Lung (tissue), 12 donors: ENCODE measurements around the gene KRTAP5-9. TPM values are rescaled to one million over a fixed set of nuclear protein-coding genes. Genes with fewer than 3 reads are reported as not detected.
"Not testable (repeated sequence)": the region's sequence is repeated elsewhere in the genome, so short reads cannot be mapped to it uniquely, and the experiment has no call there.

Source experiments
- ATAC-seq: fragments of 200-7000 bp; cut with Tn5 transposase; one replicate; pipeline ENCODE4 v1.9.1; 2020; ENCODE audit warnings: moderate number of reproducible peaks; ENCODE audit not compliant: insufficient read depth, low FRiP score
- DNase-seq, 3 donors: peaks; one replicate each; pipeline ENCODE4 v3.0.0-alpha.2; 2013 to 2017
- H3K27ac ChIP-seq, 2 donors: one replicate each; pipeline ENCODE4 v1.5.1; 2013; ENCODE audit warnings: mild to moderate bottlenecking in 2 of 2, moderate library complexity in 2 of 2, control low read depth in 1 of 2, inconsistent platforms in 1 of 2, low read depth in 1 of 2, low read length in 1 of 2
- H3K27me3 ChIP-seq, 3 donors: one replicate each; pipeline ENCODE4 v1.5.1; 2013; ENCODE audit warnings: low read length in 2 of 3; ENCODE audit not compliant: control insufficient read depth in 3 of 3, insufficient read depth in 3 of 3
- H3K36me3 ChIP-seq, 4 donors: one replicate each; pipeline ENCODE4 v1.5.1; 2013; ENCODE audit warnings: low read length in 4 of 4, mild to moderate bottlenecking in 1 of 4, moderate library complexity in 1 of 4; ENCODE audit not compliant: control insufficient read depth in 4 of 4, insufficient read depth in 4 of 4
- H3K4me1 ChIP-seq, 5 donors: one replicate each; pipeline ENCODE4 v1.5.1; 2013; ENCODE audit warnings: low read length in 5 of 5, mild to moderate bottlenecking in 2 of 5, moderate library complexity in 1 of 5; ENCODE audit not compliant: control insufficient read depth in 5 of 5, insufficient read depth in 5 of 5
- H3K4me3 ChIP-seq: one replicate; pipeline ENCODE4 v1.5.1; 2013; ENCODE audit warnings: mild to moderate bottlenecking, control low read depth, moderate library complexity
- H3K9ac ChIP-seq, 2 donors: one replicate each; pipeline ENCODE4 v1.5.1; 2013; ENCODE audit warnings: low read length in 2 of 2, control low read depth in 1 of 2; ENCODE audit not compliant: insufficient read depth in 1 of 2
- H3K9me3 ChIP-seq, 4 donors: one replicate each; pipeline ENCODE4 v1.5.1; 2013; ENCODE audit warnings: low read length in 3 of 4, mild to moderate bottlenecking in 1 of 4, moderate library complexity in 1 of 4; ENCODE audit not compliant: control insufficient read depth in 4 of 4, insufficient read depth in 3 of 4
- WGBS, 2 donors: extraction: QIAGEN DNeasy Blood & Tissue Kit; methylation state at CpG; one replicate each; pipeline ENCODE4 v1.1.7; 2013; 5-methylcytosine and 5-hydroxymethylcytosine counted together
- polyA plus RNA-seq, 2 donors: library from polyadenylated mRNA; stranded (reverse); fragments of 200-250 nt; gene quantifications; one replicate each; pipeline ENCODE4 v1.2.1, GENCODE V29; 2013
- total RNA-seq, 2 donors: library from RNA; depleted of rRNA in 1 of 2; stranded (reverse); fragments of >200 nt in 1 of 2; gene quantifications; one replicate each; pipeline ENCODE4 v1.2.1, GENCODE V29; 2014 to 2021
- TF ChIP-seq, protein P1 (sequence below): IDR thresholded peaks from 2 replicates; pipeline ENCODE4 v1.5.1; 2012; ENCODE audit warnings: mild to moderate bottlenecking; ENCODE audit errors: control extremely low read depth, extremely low read depth
- donor health status: control.
- donor health status: control.
- donor health status: Bipolar disorder and iron deficiency.
- donor health status: healthy.
- donor health status: DM: yes; HTN: yes; CAD: no.

Gene KRTAP5-9
- total and polyA plus RNA-seq, 4 donors: 0.13 to 0.52 (median 0.29) TPM

GRCh38 chr11:71519546-71519945 is 28.7 kb upstream of the KRTAP5-9 start:
- TF ChIP-seq, protein P1, sequence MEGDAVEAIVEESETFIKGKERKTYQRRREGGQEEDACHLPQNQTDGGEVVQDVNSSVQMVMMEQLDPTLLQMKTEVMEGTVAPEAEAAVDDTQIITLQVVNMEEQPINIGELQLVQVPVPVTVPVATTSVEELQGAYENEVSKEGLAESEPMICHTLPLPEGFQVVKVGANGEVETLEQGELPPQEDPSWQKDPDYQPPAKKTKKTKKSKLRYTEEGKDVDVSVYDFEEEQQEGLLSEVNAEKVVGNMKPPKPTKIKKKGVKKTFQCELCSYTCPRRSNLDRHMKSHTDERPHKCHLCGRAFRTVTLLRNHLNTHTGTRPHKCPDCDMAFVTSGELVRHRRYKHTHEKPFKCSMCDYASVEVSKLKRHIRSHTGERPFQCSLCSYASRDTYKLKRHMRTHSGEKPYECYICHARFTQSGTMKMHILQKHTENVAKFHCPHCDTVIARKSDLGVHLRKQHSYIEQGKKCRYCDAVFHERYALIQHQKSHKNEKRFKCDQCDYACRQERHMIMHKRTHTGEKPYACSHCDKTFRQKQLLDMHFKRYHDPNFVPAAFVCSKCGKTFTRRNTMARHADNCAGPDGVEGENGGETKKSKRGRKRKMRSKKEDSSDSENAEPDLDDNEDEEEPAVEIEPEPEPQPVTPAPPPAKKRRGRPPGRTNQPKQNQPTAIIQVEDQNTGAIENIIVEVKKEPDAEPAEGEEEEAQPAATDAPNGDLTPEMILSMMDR: no peak
- Histone ChIP-seq H3K4me3 (no peak overlapping the region), H3K9me3 (no peaks in the 10 kb centered on the region), H3K36me3 (no peaks in the 10 kb centered on the region), H3K27me3 (no peaks in the 10 kb centered on the region), H3K27ac (no peak overlapping the region), H3K4me1 (no peaks in the 10 kb centered on the region), H3K9ac (no peak overlapping the region)
- 78 to 87% methylated on average over 10 of the region's 10 CpGs for WGBS, 2 donors
- DNase-seq (no peak), ATAC-seq (no peak)

- Histone ChIP-seq H3K4me1 (no peaks in the 10 kb centered on the region), H3K9ac (no peak overlapping the region), H3K9me3 (no peaks in the 10 kb centered on the region), H3K4me3 (no peak overlapping the region), H3K27me3 (no peaks in the 10 kb centered on the region), H3K36me3 (no peaks in the 10 kb centered on the region), H3K27ac (no peak overlapping the region)
- TF ChIP-seq, protein P1: no peak
- ATAC-seq (no peak), DNase-seq (no peak)
- 65 to 86% methylated on average over 3 of the region's 3 CpGs for WGBS, 2 donors
Observed at GRCh38 chr11:71525188-71525937, 22.9 kb upstream of the KRTAP5-9 start.

GRCh38 chr11:71525938-71526495 is 22.2 kb upstream of the KRTAP5-9 start:
- Histone ChIP-seq H3K9ac (no peak overlapping the region), H3K27me3 (no peaks in the 10 kb centered on the region), H3K4me1 (no peaks in the 10 kb centered on the region), H3K9me3 (no peaks in the 10 kb centered on the region), H3K27ac (no peak overlapping the region), H3K36me3 (no peaks in the 10 kb centered on the region), H3K4me3 (no peak overlapping the region)
- ATAC-seq (no peak), DNase-seq (no peak)
- TF ChIP-seq, protein P1: no peak
- WGBS, 2 donors: 84 to 94% methylated on average over 2 of the region's 2 CpGs

DNA sequence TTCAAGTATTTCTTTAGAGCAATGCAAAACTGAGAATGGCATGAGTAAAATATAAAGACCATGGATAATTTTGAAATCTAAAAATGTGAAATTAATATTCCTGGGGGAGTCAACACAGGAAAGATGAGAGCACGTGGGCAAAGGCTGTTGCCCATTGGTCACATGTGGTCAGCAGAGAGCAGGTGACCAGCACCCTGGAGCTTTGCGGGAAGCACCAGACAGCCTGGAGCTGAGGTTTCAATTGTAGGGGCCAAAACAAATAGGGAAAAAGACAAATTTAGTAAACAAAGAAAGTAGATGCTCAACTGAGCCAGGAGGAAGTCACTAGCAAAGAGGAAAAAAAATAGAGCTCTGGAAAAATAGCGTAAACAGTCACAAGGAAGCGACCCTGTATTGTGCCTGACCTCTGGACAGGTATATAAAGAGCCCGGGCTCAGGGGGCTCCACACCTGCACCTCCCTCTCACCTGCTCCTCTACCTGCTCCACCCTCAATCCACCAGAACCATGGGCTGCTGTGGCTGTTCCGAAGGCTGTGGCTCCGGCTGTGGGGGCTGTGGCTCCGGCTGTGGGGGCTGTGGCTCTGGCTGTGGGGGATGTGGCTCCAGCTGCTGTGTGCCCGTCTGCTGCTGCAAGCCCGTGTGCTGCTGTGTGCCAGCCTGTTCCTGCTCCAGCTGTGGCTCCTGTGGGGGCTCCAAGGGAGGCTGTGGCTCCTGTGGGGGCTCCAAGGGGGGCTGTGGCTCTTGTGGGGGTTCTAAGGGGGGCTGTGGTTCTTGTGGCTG is 21.2 kb upstream of the KRTAP5-9 start, which contains the start of gene KRTAP5-7:
KRTAP5-7 (plus strand) TSS at position 472 of the 780 bp plus-strand sequence; CDS start at position 506, 34 bp downstream.
- 63 to 70% methylated on average over 10 of the region's 10 CpGs for WGBS, 2 donors

More for the DNA sequence above, 21.2 kb upstream of the KRTAP5-9 start, which contains the start of gene KRTAP5-7:
- H3K27me3 ChIP-seq, H3K9me3 ChIP-seq, H3K4me1 ChIP-seq, ATAC-seq, H3K9ac ChIP-seq, H3K36me3 ChIP-seq, H3K4me3 ChIP-seq, DNase-seq, H3K27ac ChIP-seq: not testable (repeated sequence)
